Stimulated activated CD8-positive, alpha-beta memory T cell treated with anti-CD3 and anti-CD28 coated beads, Interleukin-4, amount 100 ng/mL, for 4 hours (primary cell): Measurements from ENCODE around the gene CLIC4.
"Not testable (repeated sequence)": the region's sequence is repeated elsewhere in the genome, so short reads cannot be mapped to it uniquely, and the experiment has no call there.

Experiments used
- DNase-seq, 2 donors: peaks; one replicate each; pipeline ENCODE4 v3.0.0-alpha.2; 2020; ENCODE audit warnings: low read depth in 2 of 2, low spot score in 1 of 2

CLIC4 gene

DNA sequence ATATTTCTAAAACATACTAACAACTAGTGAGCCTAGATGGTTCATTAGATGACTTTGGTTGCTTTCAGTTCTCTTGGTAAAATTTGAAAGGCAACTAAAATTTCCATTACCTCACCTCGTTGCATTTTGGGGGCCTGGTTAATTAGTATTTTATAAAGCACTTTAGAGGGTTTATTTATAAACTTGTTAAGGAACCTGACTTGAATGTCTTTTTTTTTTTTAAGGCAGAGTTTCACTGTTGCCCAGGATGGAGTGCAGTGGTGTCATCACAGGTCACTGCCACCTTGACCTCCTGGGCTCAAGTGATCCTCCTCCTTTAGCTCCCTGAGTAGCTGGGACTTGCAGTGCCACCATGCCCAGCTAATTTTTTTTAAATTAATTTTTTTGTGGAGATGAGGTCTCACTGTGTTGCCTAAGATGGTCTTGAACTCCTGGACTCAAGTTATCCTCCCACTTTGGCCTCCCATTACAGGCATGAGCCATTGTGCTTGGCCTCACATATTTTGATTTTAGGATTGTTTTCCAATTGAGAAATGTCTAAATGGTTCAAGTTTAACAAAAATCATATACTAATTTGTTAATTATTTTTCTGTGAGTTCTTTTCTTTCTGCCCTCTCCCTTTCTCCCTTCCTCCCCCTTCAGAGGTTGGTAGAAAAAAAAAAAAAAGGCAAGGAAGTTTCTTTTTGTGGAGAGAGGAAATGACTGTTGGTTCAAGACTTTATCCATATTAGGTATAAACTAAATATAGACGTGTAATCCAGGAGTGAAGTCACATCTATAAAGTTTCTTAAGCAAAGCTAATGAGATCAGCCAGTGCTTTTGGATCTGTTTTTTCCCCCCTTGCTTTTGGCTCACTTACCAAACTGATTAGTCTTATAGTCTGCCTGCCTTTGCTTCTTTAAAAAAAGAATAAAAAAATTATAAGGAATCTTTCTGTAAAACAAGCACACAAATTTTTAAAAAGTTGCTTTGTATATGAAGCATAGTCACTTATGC is 24.7 kb downstream of the CLIC4 start:
- no peak for DNase-seq

DNA sequence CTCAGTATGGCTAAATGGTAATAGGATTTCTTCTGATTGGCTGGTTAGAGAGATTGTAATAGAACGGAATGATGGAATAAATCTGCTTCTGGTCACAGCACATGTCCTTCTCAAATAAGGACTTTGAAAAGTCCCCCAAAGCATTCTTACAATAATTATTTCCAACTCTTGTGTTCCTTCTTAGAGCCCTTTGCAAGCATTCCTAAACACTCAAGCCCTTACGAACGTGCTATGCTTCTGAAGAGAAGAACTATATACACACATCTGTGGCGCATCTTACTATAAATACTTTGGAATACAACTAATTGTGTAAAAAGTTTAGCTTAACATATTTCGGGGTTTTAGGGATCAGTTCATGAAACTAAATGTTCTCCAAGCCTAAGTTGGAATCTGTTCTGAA is 25.6 kb downstream of the CLIC4 start:
- DNase-seq = no peak

GRCh38 chr1:24771574-24771973 is 26.3 kb downstream of the CLIC4 start:
- DNase-seq = no peak

GRCh38 chr1:24773618-24774017 is 28.4 kb downstream of the CLIC4 start:
- DNase-seq = no peak

DNA sequence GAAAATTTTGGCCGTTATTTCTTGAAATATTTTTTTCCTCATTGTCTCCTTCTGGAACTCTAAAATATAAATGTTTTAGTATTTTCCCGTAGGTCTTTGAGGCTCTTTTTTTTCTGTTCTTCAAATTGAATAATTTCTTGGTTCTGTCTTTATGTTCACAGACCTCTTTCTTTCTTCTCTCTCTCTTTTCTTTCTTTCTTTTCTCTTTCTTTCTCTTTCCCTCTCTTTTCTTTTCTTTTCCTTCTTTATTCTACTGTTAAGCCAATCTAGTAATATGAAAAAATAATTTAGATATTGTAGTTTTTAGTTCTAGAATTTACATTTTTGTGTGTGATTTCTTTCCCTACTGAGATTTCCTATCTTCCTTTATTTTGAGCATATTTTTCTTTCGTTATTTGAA is 30.1 kb downstream of the CLIC4 start:
- DNase-seq = no peak

DNA sequence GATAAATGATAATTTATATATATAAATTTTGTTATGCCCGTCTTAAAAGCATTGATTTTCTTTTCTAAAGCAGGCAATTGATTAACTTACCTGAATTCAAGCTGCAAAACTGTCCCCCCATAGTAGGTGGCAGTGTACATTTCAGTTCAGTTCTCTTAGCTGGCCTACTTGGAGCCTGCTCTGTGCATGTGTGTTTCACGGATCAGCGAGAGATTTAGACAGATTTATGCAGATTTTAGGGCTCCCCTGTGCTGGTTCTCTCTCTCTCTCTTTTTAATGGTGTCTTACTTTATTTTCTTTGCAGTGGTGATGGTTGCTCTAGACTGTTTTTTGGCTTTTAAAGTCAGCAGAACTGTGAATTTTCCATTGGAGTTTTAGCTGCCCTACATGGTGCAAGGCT is 30.7 kb downstream of the CLIC4 start:
- DNase-seq = no peak

DNA sequence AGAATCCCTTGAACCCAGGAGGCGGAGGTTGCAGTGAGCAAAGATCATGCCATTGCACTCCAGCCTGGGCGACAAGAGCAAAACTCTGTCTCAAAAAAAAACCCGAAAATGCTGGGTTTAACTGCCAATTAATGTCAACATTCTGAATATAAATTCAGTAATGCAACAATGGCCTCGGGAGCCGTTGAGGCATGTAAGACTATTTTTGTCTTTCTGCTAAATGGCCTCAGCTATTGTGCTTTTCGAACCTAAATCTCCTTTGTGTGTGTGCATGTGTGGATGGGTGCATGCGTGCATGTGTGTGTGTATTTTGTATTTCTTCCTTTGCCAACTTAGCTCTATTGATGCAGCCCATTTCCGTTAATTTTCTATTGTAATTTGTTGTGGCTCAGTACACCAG is 31.6 kb downstream of the CLIC4 start:
- no peak for DNase-seq

- no peak for DNase-seq
Measured at GRCh38 chr1:24778141-24778540, 32.9 kb downstream of the CLIC4 start.

GRCh38 chr1:24779199-24779598 is 34.0 kb downstream of the CLIC4 start:
- not testable (repeated sequence) for DNase-seq

DNA sequence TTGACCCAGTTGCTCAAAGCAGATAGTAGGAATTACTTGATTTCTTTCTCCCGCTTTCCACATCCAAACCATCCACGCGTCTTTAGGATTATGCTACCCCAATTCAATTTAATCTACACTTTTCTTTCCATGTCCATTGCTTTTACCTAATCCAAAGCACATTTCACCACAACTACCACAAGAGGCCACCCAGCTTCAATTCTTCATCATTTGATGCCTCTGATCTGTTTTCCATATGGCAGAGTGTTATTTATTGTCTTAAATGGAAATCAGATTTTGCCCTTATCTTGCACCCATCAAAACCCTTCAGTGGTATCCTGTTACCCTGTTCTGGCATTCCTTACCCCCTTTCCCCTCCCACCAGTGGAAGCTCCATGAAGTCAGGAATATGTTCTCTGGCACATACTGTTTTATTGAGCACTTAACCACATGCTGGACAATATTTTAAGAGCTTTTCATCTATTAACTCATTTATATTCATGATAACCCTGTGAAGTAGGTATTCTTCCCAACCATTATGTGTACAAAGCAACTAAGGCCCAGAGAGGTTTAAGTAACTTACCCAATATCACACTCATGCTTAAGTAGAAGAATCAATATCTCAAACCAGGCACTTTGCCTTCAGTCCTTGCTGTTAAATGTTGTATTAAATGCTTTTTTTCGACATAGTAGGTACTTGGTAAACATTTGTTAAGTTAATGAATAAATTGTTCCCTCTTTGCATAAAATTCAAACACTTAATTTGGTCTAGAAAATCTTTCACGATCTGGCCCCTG is 34.6 kb downstream of the CLIC4 start:
- DNase-seq = no peak

DNA sequence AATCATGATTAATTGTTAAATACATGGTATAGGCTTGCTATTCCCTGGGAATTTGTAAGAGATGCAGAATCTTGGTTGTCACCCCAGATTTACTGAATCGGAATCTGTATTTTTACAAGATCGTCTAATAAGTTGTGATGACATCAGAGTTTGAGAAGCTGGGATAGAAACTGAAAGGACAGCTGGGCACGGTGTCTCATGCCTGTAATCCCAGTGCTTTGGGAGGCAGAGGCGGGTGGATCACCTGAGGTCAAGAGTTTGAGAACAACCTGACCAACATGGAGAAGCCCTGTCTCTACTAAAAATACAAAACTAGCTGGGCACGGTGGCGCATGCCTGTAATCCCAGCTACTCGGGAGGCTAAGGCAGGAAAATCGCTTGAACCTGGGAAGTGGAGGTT is 35.4 kb downstream of the CLIC4 start:
- not testable (repeated sequence) for DNase-seq

GRCh38 chr1:24782689-24783088 is 37.4 kb downstream of the CLIC4 start:
- no peak for DNase-seq

- DNase-seq = no peak
Measured at GRCh38 chr1:24783713-24784112, 38.5 kb downstream of the CLIC4 start.

- no peak for DNase-seq
Measured at GRCh38 chr1:24786191-24786590, 40.9 kb downstream of the CLIC4 start.

DNA sequence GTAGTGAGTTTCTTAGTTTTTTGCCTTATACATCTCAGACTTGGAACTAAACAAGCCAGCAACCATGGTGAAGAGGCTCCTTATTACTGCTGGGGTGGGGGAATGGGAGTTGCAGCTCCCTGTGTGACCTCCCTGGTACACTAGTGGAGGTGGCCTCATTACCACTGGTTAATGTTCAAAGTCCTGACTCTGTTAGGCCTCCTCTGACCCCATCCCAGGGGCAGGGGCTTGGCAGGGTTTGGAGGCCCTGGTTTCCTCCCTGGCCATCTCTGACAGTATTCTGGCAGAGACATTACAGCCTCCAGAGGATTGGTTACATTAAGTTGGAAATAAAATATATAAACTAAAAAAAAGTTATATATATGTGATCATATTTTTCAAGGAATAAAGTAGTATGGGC is 45.2 kb downstream of the CLIC4 start:
- no peak for DNase-seq

- DNase-seq = no peak
Measured at GRCh38 chr1:24793447-24794129, 48.3 kb downstream of the CLIC4 start.

GRCh38 chr1:24794130-24794502 is 48.9 kb downstream of the CLIC4 start:
- DNase-seq = not testable (repeated sequence)

DNA sequence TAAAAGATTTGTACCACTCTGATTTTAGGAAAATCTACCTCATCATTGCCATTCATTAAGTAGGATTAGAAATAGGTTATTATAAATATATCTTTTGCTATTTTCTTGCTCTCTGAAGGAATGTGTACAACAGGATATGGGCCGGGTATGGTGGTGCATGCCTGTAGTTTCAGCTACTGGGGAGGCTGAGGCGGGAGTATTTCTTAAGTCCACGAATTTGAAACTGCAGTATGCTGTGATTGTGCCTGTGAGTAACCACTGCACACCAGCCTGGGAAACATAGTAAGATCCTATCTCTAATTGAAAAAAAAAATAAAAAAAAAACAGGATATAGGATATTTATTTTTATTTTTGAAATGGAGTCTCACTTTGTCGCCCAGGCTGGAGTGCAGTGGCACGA is 50.0 kb downstream of the CLIC4 start:
- no peak for DNase-seq

- no peak for DNase-seq
Measured at GRCh38 chr1:24796524-24796923, 51.3 kb downstream of the CLIC4 start.

- DNase-seq = not testable (repeated sequence)
Measured at GRCh38 chr1:24799242-24799641, 54.0 kb downstream of the CLIC4 start.

DNA sequence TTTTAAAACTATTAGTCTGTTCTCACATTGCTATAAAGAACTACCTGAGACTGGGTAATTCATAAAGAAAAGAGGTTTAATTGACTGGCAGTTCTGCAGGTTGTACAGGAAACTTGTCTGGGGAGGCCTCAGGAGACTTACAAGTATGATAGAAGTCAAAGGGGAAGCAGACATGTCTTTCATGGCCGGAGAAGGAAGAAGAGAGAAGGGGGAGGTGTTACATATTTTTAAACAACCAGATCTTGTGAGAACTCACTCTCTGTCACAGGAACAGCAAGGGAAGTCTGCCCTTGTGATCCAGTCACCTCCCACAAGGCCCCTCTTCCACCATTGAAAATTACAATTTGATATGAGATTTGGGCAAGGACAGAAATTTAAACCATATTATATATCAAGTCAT is 55.9 kb downstream of the CLIC4 start:
- DNase-seq = no peak

GRCh38 chr1:24803220-24803619 is 58.0 kb downstream of the CLIC4 start:
- no peak for DNase-seq
